Measurements from ENCODE around the gene AKAP8L.
A peak's percentile ranks its signal among the peaks of the same experiment; 100 is the strongest.

DNA sequence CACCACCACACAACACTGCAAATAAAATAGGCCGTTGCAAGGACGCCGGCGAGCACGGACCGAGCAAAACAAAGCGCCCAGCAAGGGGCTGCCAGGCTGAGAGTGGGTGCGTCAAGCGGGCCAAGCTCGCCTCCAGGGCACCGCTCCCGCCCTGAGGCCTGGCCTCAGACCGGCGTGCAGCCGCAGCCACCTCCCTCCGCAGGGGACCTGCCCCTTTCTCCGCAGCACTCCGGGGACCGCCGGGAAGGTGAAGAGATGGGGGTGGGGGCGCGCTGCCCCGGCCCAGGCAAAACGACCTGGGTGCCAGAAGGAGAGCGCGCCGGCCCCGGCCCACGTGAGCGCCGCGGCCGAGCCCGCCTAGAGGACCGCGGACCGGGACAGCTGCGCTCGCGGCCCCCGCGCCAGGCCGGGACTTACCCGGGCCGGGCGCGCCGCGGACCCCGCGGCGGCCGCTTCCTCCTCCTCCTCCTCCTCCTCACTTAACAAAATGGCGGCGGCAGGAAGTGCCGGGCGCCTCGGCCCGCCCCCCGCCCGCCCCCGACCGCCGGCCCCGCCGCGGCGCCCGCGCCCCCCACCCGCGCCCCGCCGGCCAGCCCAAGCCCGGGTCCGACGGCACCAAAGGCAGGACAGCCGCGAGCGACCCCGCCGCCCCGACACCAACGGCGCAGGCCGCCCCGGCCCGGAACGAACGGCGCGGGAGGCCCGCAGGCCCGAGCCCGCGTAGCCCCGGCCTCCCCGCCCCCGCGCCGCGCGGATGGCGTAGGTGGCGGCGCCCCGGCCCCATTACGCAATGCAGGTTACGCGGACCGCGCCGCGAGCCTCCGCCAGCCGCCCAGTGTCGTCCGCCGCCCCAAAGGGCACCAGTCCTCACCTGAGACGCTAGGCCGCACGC is 87.1 kb downstream of the AKAP8L start:
- no peak for TF ChIP-seq CTCF (IDR thresholded peaks at IDR 0.05)
- peak in 1 of 2 donors; percentile 26 for TF ChIP-seq POLR2A (IDR thresholded peaks at IDR 0.05)
